Measurements from ENCODE around the gene PIK3AP1. TPM values are rescaled to one million over a fixed set of nuclear protein-coding genes. Genes with fewer than 3 reads are reported as not detected.
A peak's percentile ranks its signal among the peaks of the same experiment; 100 is the strongest.

PIK3AP1 gene
- total RNA-seq, 1 donor from 2014 or later, result 5.9 TPM

GRCh38 chr10:96719200-96719599 lies 1.1 kb downstream of the PIK3AP1 start:
- intact Hi-C loops (cut with DNase I), result no loop called here
- Histone ChIP-seq H3K27ac (no peak overlapping the region), H3K27me3 (no peaks in the 10 kb centered on the region), H3K4me1 (peaks cover 0 to 6% of the 10 kb centered on the region in 2 donors), H3K36me3 (no peaks in the 10 kb centered on the region), H3K4me3 (peak overlapping the region; percentile 65 to 73), H3K9me3 (no peaks in the 10 kb centered on the region)
- TF ChIP-seq CTCF (IDR thresholded peaks at IDR 0.05), result no peak
- no peak for DNase-seq (ENCODE audit: low spot score in 2 of 2)

GRCh38 chr10:96718304-96718990 lies 1.9 kb downstream of the PIK3AP1 start:
- Histone ChIP-seq H3K4me1 (peaks cover 0 to 6% of the 10 kb centered on the region in 2 donors), H3K27ac (peak overlapping the region in 1 of 2 donors; percentile 1), H3K4me3 (no peak overlapping the region), H3K9me3 (no peaks in the 10 kb centered on the region), H3K36me3 (no peaks in the 10 kb centered on the region), H3K27me3 (no peaks in the 10 kb centered on the region)
- no peak for DNase-seq (ENCODE audit: low spot score in 2 of 2)
- TF ChIP-seq CTCF (IDR thresholded peaks at IDR 0.05), result no peak
- intact Hi-C loops (cut with DNase I), result no loop called here

GRCh38 chr10:96716390-96716789 lies 3.9 kb downstream of the PIK3AP1 start:
- Histone ChIP-seq H3K27ac (no peak overlapping the region), H3K27me3 (no peaks in the 10 kb centered on the region), H3K4me3 (no peak overlapping the region), H3K9me3 (no peaks in the 10 kb centered on the region), H3K36me3 (no peaks in the 10 kb centered on the region), H3K4me1 (peaks cover 0 to 6% of the 10 kb centered on the region in 2 donors)
- TF ChIP-seq CTCF (IDR thresholded peaks at IDR 0.05), result no peak
- intact Hi-C loops (cut with DNase I), result no loop called here
- DNase-seq (ENCODE audit: low spot score in 2 of 2), result no peak

GRCh38 chr10:96714746-96715255 lies 5.5 kb downstream of the PIK3AP1 start:
- Histone ChIP-seq H3K4me1 (no peaks in the 10 kb centered on the region), H3K4me3 (no peak overlapping the region), H3K27me3 (no peaks in the 10 kb centered on the region), H3K36me3 (no peaks in the 10 kb centered on the region), H3K27ac (no peak overlapping the region), H3K9me3 (no peaks in the 10 kb centered on the region)
- no peak for DNase-seq (ENCODE audit: low spot score in 2 of 2)
- intact Hi-C loops (cut with DNase I), result no loop called here
- TF ChIP-seq CTCF (IDR thresholded peaks at IDR 0.05), result no peak

- intact Hi-C loops (cut with DNase I), result no loop called here
- H3K9me3 ChIP-seq, result no peaks in the 10 kb centered on the region
- no peaks in the 10 kb centered on the region for H3K27me3 ChIP-seq
- no peak overlapping the region for H3K27ac ChIP-seq
- H3K4me1 ChIP-seq, result no peaks in the 10 kb centered on the region
- TF ChIP-seq CTCF (IDR thresholded peaks at IDR 0.05), result no peak
- no peak overlapping the region for H3K4me3 ChIP-seq
- DNase-seq (ENCODE audit: low spot score in 2 of 2), result no peak
- no peaks in the 10 kb centered on the region for H3K36me3 ChIP-seq
Observed at GRCh38 chr10:96714031-96714590, 6.2 kb downstream of the PIK3AP1 start.
